HL-60 (cell line): Measurements from ENCODE around the gene VCAN.

Experiments
- DNase-seq, 2 experiments: peaks; one replicate each; pipeline ENCODE4 v3.0.0-alpha.2; 2010 to 2020; ENCODE audit warnings: low read depth in 1 of 2, low spot score in 1 of 2
- H3K27ac ChIP-seq: fragments of 250-450 bp; sonication (Bioruptor Pico); replicated peaks from 2 replicates; pipeline ENCODE4 v1.5.1; 2020; ENCODE audit warnings: mild to moderate bottlenecking, moderate library complexity
- H3K27me3 ChIP-seq: fragments of 250-450 bp; sonication (Bioruptor Pico); 2 replicates; pipeline ENCODE4 v1.5.1; 2021; ENCODE audit warnings: mild to moderate bottlenecking, moderate library complexity; ENCODE audit not compliant: insufficient read depth, poor library complexity, severe bottlenecking
- H3K4me3 ChIP-seq: replicated peaks from 2 replicates; pipeline ENCODE4 v1.5.1; 2011; ENCODE audit warnings: mild to moderate bottlenecking, control low read depth, low read length; ENCODE audit not compliant: insufficient read depth
- CTCF ChIP-seq: IDR thresholded peaks from one replicate; pipeline ENCODE4 v1.5.1; 2011; ENCODE audit warnings: low read length, control low read depth, inconsistent platforms; ENCODE audit not compliant: insufficient read depth
- GABPA ChIP-seq: IDR thresholded peaks from 2 replicates; pipeline ENCODE4 v1.6.1; 2012; ENCODE audit warnings: low read depth
- POLR2AphosphoS5 ChIP-seq: IDR thresholded peaks from 2 replicates; pipeline ENCODE4 v1.6.1; 2012; ENCODE audit warnings: low read depth
- REST ChIP-seq: IDR thresholded peaks from 2 replicates; pipeline ENCODE4 v1.6.1; 2012; ENCODE audit warnings: low read depth; ENCODE audit not compliant: insufficient replicate concordance
- SPI1 ChIP-seq: IDR thresholded peaks from 2 replicates; pipeline ENCODE4 v1.6.1; 2012; ENCODE audit warnings: low read depth, mild to moderate bottlenecking, borderline replicate concordance

VCAN gene

GRCh38 chr5:83572271-83572670 lies 100.7 kb downstream of the VCAN start:
- no peak overlapping the region for H3K27ac ChIP-seq

GRCh38 chr5:83576341-83576740 lies 104.8 kb downstream of the VCAN start:
- Histone ChIP-seq H3K4me3 (no peak overlapping the region), H3K27ac (no peak overlapping the region), H3K27me3 (no peaks in the 10 kb centered on the region)
- no peak for TF ChIP-seq CTCF
- TF ChIP-seq REST: no peak
- no peak for DNase-seq

More at GRCh38 chr5:83572271-83572670, 100.7 kb downstream of the VCAN start:
- Histone ChIP-seq H3K4me3 (no peak overlapping the region), H3K27me3 (no peaks in the 10 kb centered on the region)
- TF ChIP-seq GABPA: no peak
- no peak for TF ChIP-seq SPI1
- no peak for TF ChIP-seq CTCF
- TF ChIP-seq REST: no peak
- no peak for TF ChIP-seq POLR2AphosphoS5
- DNase-seq: no peak

- TF ChIP-seq POLR2AphosphoS5 (no peak), SPI1 (no peak), CTCF (no peak), GABPA (no peak), REST (no peak)
- Histone ChIP-seq H3K4me3 (no peak overlapping the region), H3K27ac (no peak overlapping the region), H3K27me3 (no peaks in the 10 kb centered on the region)
- no peak for DNase-seq
Observed at GRCh38 chr5:83577036-83577636, 105.6 kb downstream of the VCAN start.
